ENCODE data around the gene DCBLD2.

DNA sequence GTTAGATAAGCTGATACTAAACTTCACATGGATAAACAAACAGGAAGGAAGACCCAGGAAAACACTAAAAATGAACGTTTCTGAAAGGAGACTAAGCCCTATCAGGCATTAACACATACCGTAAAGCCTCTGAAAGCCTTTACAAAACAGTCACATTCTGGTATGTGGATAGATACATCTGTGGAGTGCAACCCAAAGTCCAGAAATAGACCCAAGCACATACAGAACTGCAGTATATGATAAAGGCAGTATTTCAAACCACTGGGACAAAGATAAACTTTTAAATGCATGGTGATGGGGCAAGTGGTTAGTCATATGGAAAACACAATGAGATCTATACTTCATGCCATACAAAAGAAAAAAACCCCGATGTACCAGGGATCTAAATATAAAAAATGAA, 26.0 kb downstream of the DCBLD2 start:
- TF ChIP-seq, protein P1, sequence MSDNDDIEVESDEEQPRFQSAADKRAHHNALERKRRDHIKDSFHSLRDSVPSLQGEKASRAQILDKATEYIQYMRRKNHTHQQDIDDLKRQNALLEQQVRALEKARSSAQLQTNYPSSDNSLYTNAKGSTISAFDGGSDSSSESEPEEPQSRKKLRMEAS (CRISPR knock-in tag; IDR thresholded peaks at IDR 0.05) = no peak
- TF ChIP-seq, protein P2, sequence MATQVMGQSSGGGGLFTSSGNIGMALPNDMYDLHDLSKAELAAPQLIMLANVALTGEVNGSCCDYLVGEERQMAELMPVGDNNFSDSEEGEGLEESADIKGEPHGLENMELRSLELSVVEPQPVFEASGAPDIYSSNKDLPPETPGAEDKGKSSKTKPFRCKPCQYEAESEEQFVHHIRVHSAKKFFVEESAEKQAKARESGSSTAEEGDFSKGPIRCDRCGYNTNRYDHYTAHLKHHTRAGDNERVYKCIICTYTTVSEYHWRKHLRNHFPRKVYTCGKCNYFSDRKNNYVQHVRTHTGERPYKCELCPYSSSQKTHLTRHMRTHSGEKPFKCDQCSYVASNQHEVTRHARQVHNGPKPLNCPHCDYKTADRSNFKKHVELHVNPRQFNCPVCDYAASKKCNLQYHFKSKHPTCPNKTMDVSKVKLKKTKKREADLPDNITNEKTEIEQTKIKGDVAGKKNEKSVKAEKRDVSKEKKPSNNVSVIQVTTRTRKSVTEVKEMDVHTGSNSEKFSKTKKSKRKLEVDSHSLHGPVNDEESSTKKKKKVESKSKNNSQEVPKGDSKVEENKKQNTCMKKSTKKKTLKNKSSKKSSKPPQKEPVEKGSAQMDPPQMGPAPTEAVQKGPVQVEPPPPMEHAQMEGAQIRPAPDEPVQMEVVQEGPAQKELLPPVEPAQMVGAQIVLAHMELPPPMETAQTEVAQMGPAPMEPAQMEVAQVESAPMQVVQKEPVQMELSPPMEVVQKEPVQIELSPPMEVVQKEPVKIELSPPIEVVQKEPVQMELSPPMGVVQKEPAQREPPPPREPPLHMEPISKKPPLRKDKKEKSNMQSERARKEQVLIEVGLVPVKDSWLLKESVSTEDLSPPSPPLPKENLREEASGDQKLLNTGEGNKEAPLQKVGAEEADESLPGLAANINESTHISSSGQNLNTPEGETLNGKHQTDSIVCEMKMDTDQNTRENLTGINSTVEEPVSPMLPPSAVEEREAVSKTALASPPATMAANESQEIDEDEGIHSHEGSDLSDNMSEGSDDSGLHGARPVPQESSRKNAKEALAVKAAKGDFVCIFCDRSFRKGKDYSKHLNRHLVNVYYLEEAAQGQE (IDR thresholded peaks at IDR 0.05; ENCODE audit: borderline replicate concordance) = no peak
- TF ChIP-seq, protein P2 (CRISPR knock-in tag; IDR thresholded peaks at IDR 0.05; ENCODE audit: low read depth) = no peak
- peak; percentile 95 for TF ChIP-seq MEF2D (tag; conservative IDR thresholded peaks at IDR 0.05; ENCODE audit: low read depth)
